ENCODE measurements around the gene EXD3.

Gene EXD3

GRCh38 chr9:137279741-137280473, 143.1 kb downstream of the EXD3 start:
- DNase-seq = no peak

GRCh38 chr9:137278721-137279711, 143.9 kb downstream of the EXD3 start:
- no peak for DNase-seq

GRCh38 chr9:137278061-137278701, 144.8 kb downstream of the EXD3 start:
- DNase-seq = no peak

- DNase-seq = no peak
Measured at GRCh38 chr9:137277329-137278041, 145.5 kb downstream of the EXD3 start, which contains the start of gene TOR4A. Gene TOR4A, plus strand, starts transcription at chr9:137277726. Its CDS starts 964 bp downstream, at chr9:137278690.

- no peak for DNase-seq
Measured at GRCh38 chr9:137276473-137277328, 146.3 kb downstream of the EXD3 start.

GRCh38 chr9:137275588-137276472, 147.1 kb downstream of the EXD3 start:
- no peak for DNase-seq

- no peak for DNase-seq
Measured at GRCh38 chr9:137275203-137275587, 147.8 kb downstream of the EXD3 start.

GRCh38 chr9:137273611-137274320, 149.2 kb downstream of the EXD3 start:
- DNase-seq = no peak

- no peak for DNase-seq
Measured at GRCh38 chr9:137273095-137273490, 149.9 kb downstream of the EXD3 start.

- no peak for DNase-seq
Measured at GRCh38 chr9:137272241-137273094, 150.5 kb downstream of the EXD3 start.

- DNase-seq = no peak
Measured at GRCh38 chr9:137271696-137272076, 151.3 kb downstream of the EXD3 start.

- no peak for DNase-seq
Measured at GRCh38 chr9:137270929-137271695, 151.8 kb downstream of the EXD3 start.

- DNase-seq = no peak
Measured at GRCh38 chr9:137269231-137269772, 153.7 kb downstream of the EXD3 start.

- DNase-seq = no peak
Measured at GRCh38 chr9:137268538-137269201, 154.3 kb downstream of the EXD3 start.

GRCh38 chr9:137267933-137268355, 155.0 kb downstream of the EXD3 start:
- DNase-seq = no peak

- DNase-seq = no peak
Measured at GRCh38 chr9:137266585-137267453, 156.1 kb downstream of the EXD3 start.

Measured in DMS 273 treated with DMSO at 0.1 percent for 48 hours (cell line).